KMS-11 (cell line): ENCODE data around the gene PTP4A2.

Experiments
- H2AFZ ChIP-seq: fragments of 200-600 bp; sonication (generic); 2 replicates; pipeline ENCODE4 v1.6.1; 2016; ENCODE audit warnings: antibody characterized with exemption, mixed run types, low read depth
- H3K27ac ChIP-seq: fragments of 200-600 bp; sonication (generic); 2 replicates; pipeline ENCODE4 v1.6.1; 2016; ENCODE audit warnings: mild to moderate bottlenecking, mixed run types
- H3K27me3 ChIP-seq: fragments of 200-600 bp; sonication (generic); 2 replicates; pipeline ENCODE4 v1.6.1; 2017; ENCODE audit warnings: mild to moderate bottlenecking, low read depth, mixed run types, moderate library complexity; ENCODE audit not compliant: insufficient read depth
- H3K36me3 ChIP-seq: fragments of 200-600 bp; sonication (generic); 2 replicates; pipeline ENCODE4 v1.6.1; 2017; ENCODE audit warnings: mild to moderate bottlenecking, mixed run types; ENCODE audit not compliant: insufficient read depth
- H3K4me1 ChIP-seq: fragments of 200-600 bp; sonication (generic); 2 replicates; pipeline ENCODE4 v1.6.1; 2016; ENCODE audit warnings: mild to moderate bottlenecking, low read depth, mixed run types; ENCODE audit not compliant: poor library complexity, severe bottlenecking
- H3K4me2 ChIP-seq: fragments of 200-600 bp; sonication (generic); 2 replicates; pipeline ENCODE4 v1.7.0; 2016; ENCODE audit warnings: mild to moderate bottlenecking, mixed run types
- H3K4me3 ChIP-seq: fragments of 200-600 bp; sonication (generic); IDR thresholded peaks from 2 replicates; pipeline ENCODE4 v1.6.1; 2017; ENCODE audit warnings: low read depth, low read length, mixed read lengths; ENCODE audit not compliant: insufficient read depth
- H3K79me2 ChIP-seq: fragments of 200-600 bp; sonication (generic); 2 replicates; pipeline ENCODE4 v1.6.1; 2016; ENCODE audit warnings: low read depth, mixed run types; ENCODE audit not compliant: insufficient read depth
- H3K9ac ChIP-seq: fragments of 200-600 bp; sonication (generic); 2 replicates; pipeline ENCODE4 v1.6.1; 2016; ENCODE audit warnings: mild to moderate bottlenecking, mixed run types
- H4K20me1 ChIP-seq: fragments of 200-600 bp; sonication (generic); 2 replicates; pipeline ENCODE4 v1.6.1; 2016; ENCODE audit warnings: mild to moderate bottlenecking, mixed run types; ENCODE audit not compliant: insufficient read depth
- TF ChIP-seq, protein P1 (sequence below): fragments of 200-600 bp; sonication (generic); conservative IDR thresholded peaks from 2 replicates; pipeline ENCODE4 v1.6.1; 2017; ENCODE audit warnings: low read depth, mild to moderate bottlenecking, antibody characterized with exemption, low read length, moderate library complexity, mixed read lengths

Gene PTP4A2

DNA sequence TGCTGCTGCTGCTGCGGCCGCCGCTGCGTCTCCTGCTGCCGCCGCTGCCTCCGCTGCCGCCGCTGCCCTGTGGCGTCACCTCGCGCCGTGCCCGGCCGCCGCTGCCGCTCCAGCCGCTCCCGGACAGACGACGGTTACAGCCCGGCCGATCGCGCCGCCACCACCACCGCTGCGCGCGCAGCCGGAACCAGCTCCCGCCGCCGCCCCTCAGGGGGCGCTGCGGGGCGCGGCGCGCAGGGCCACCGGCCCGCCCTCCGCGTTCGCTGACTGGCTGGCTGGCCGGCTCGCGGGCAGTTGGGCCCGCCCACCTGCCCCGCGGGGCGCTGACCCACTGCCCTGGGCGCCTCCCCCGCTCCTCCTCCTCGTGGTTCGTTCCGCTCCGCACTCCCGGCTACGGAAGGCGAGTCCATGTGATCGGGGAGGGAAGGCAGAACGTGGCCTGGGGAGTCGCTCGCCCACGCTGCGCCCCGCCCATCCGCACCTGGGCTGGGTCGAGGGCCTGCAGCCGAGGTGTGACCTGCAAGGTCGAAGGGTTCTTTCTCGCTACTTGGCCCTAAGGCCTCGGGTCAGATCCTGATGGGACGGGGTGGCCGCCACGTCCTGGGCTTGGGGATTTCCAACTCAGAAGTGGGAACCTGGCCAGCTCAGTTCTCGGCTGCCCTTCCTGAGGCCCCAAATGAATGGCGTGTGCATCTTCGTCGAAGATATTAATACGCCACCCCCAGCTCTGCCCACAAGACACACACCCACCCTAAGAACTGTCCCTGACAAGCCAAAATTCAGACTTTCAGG lies at the start of gene PTP4A2:
PTP4A2 (minus strand) TSS at position 185 of the 792 bp plus-strand sequence. CDS start 19,303 bp downstream, outside the sequence.
- Histone ChIP-seq H3K4me1 (peaks cover 66% of the 10 kb centered on the region), H3K9ac (peak within 1 kb of the TSS; percentile 73), H3K4me3 (peak within 1 kb of the TSS; percentile 55), H3K27me3 (no peaks in the 10 kb centered on the region), H3K36me3 (no peaks in the 10 kb centered on the region), H3K27ac (peak within 1 kb of the TSS; percentile 78), H3K4me2 (peak within 1 kb of the TSS; percentile 81; the same call in 1 of the 2 replicates), H2AFZ (peak within 1 kb of the TSS; percentile 83), H4K20me1 (peaks cover 20% of the 10 kb centered on the region), H3K79me2 (peaks cover 44% of the 10 kb centered on the region)
- TF ChIP-seq, protein P1, sequence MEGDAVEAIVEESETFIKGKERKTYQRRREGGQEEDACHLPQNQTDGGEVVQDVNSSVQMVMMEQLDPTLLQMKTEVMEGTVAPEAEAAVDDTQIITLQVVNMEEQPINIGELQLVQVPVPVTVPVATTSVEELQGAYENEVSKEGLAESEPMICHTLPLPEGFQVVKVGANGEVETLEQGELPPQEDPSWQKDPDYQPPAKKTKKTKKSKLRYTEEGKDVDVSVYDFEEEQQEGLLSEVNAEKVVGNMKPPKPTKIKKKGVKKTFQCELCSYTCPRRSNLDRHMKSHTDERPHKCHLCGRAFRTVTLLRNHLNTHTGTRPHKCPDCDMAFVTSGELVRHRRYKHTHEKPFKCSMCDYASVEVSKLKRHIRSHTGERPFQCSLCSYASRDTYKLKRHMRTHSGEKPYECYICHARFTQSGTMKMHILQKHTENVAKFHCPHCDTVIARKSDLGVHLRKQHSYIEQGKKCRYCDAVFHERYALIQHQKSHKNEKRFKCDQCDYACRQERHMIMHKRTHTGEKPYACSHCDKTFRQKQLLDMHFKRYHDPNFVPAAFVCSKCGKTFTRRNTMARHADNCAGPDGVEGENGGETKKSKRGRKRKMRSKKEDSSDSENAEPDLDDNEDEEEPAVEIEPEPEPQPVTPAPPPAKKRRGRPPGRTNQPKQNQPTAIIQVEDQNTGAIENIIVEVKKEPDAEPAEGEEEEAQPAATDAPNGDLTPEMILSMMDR, result no peak

DNA sequence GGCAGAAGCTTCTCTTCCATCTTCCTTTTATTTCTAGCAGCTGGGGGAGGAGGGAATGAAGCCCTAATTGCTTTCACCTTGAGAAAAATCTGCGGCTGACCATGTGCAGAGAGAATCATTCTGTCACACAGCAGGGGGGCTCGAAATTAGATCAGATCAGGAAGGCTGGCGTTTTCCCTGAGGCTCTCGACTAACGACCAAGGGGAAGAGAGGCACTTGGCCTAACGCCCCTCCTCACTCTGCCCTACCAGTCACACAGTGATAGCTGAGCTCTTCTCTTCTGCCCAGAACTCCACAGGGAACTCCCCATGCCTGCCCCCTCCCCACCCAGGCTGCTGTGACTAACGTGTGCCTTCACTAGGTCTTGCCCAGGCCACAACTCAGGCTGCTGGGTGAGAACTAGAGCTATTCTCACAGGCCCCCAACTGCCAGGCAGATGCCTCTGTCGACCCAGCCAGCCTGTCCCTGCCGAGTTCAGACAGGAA lies 49.0 kb upstream of the PTP4A2 start:
- Histone ChIP-seq H4K20me1 (no peaks in the 10 kb centered on the region), H3K27ac (no peak overlapping the region), H3K27me3 (no peaks in the 10 kb centered on the region), H3K4me3 (no peak overlapping the region), H3K4me2 (no peak overlapping the region), H3K4me1 (peaks cover 21% of the 10 kb centered on the region), H3K9ac (no peak overlapping the region), H3K36me3 (no peaks in the 10 kb centered on the region), H3K79me2 (no peaks in the 10 kb centered on the region), H2AFZ (no peak overlapping the region; the same call in 1 of the 2 replicates)
- TF ChIP-seq, protein P1, result no peak

DNA sequence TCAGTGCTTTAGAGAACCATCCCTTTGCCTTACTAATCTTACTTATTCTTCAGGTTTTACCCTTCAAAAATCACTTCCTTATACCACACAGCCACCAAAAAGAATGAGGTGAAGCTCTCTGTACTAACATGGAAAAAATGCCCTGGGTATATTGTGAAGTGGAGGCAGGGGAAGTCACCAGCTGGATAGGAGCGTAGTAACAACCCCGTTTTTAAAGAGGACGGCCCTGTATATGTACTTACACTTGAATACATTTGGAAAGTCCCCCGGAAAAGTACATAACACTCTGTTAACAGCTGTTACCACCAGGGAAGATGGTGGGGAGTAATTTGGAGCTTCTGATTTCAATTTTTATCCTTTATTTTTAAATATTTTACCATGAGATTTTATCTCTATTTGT lies 47.3 kb upstream of the PTP4A2 start:
- Histone ChIP-seq H3K27me3 (no peaks in the 10 kb centered on the region), H3K4me1 (peaks cover 38% of the 10 kb centered on the region), H4K20me1 (no peaks in the 10 kb centered on the region), H3K9ac (peak overlapping the region; percentile 19; the same call in 1 of the 2 replicates), H3K4me3 (no peak overlapping the region), H3K27ac (peak overlapping the region; percentile 63), H3K79me2 (no peaks in the 10 kb centered on the region), H3K4me2 (peak overlapping the region; percentile 38), H3K36me3 (no peaks in the 10 kb centered on the region), H2AFZ (peak overlapping the region; percentile 64)
- TF ChIP-seq, protein P1, result no peak

DNA sequence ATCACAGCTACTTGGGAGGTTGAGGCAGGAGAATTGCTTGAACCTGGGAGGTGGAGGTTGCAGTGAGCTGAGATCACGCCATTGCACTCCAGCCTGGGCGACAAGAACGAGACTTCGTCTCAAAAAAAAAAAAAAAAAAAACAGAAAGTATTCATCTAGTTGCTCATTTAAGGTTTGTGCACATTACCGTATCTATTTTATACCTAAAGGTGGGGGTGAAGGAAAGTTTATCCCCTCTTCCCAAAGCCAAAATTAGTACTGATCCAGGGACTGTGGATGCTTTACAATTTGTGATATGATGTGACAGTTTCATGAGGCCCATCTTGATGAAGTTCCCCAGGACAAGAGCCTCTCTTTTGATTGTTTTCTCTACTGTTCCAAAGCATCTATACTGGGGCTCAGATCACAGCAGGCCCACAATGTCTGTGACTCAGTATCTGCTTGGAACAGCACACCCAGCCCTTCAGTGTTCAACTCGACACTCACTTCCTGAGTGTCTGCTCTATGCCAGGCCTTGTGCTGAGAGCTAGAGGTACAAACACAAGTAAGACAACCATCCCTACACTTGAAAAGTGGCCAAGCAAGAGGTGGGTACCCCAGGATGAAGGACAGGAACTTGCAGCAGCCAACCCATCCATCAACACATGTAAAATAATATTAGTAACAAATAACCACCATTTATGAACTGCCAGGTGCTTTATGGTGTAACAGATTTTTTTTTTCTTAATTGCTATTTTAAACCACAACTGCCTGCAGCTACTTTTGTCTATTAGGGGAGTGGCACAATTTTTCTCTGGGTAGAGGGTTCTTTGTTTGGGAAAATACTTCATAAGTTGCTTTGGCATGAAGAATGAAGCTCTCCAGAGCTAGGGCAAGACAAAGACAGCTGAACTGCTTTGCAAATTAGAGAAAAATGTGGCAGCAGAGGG lies 46.5 kb upstream of the PTP4A2 start:
- Histone ChIP-seq H3K4me1 (peaks cover 40% of the 10 kb centered on the region), H3K4me3 (no peak overlapping the region), H2AFZ (peak overlapping the region; percentile 64), H3K36me3 (no peaks in the 10 kb centered on the region), H3K9ac (peak overlapping the region; percentile 19; the same call in 1 of the 2 replicates), H4K20me1 (no peaks in the 10 kb centered on the region), H3K4me2 (peak overlapping the region; percentile 38), H3K27me3 (no peaks in the 10 kb centered on the region), H3K79me2 (no peaks in the 10 kb centered on the region), H3K27ac (peak overlapping the region; percentile 63)
- TF ChIP-seq, protein P1, result no peak
